OCI-LY1 (cell line): Measurements from ENCODE around the gene ATP6V0B.
A peak's percentile ranks its signal among the peaks of the same experiment; 100 is the strongest.

Experiments
- H2AFZ ChIP-seq: fragments of 200-600 bp; sonication (generic), shearing (Covaris generic); 2 replicates; pipeline ENCODE4 v1.6.0; 2014; ENCODE audit warnings: antibody characterized with exemption, mild to moderate bottlenecking, low read length
- H3F3A ChIP-seq: fragments of 200-600 bp; sonication (generic), shearing (Covaris generic); 2 replicates; pipeline ENCODE4 v1.6.0; 2014; ENCODE audit warnings: mild to moderate bottlenecking, antibody characterized with exemption, low read length, moderate library complexity; ENCODE audit not compliant: insufficient read depth
- H3K27ac ChIP-seq: fragments of 200-600 bp; sonication (generic); 2 replicates; pipeline ENCODE4 v1.5.1; 2014; ENCODE audit warnings: low read length, mixed run types, mild to moderate bottlenecking, low read depth; ENCODE audit not compliant: poor library complexity, severe bottlenecking
- H3K27me3 ChIP-seq: fragments of 200-600 bp; sonication (generic); 2 replicates; pipeline ENCODE4 v1.6.0; 2014; ENCODE audit warnings: antibody characterized with exemption, mild to moderate bottlenecking, low read length, moderate library complexity; ENCODE audit not compliant: insufficient read depth
- H3K36me3 ChIP-seq: fragments of 200-600 bp; sonication (generic); 2 replicates; pipeline ENCODE4 v1.6.1; 2014; ENCODE audit warnings: mild to moderate bottlenecking, antibody characterized with exemption, low read length, moderate library complexity, mixed read lengths; ENCODE audit not compliant: insufficient read depth
- H3K4me1 ChIP-seq: fragments of 200-600 bp; sonication (generic); 2 replicates; pipeline ENCODE4 v1.5.1; 2014; ENCODE audit warnings: mild to moderate bottlenecking, low read length, moderate library complexity; ENCODE audit not compliant: insufficient read depth, severe bottlenecking
- H3K4me2 ChIP-seq: fragments of 200-600 bp; sonication (generic), shearing (Covaris generic); 2 replicates; pipeline ENCODE4 v1.6.1; 2014; ENCODE audit warnings: low read length
- H3K4me3 ChIP-seq: fragments of 200-600 bp; sonication (generic); 2 replicates; pipeline ENCODE4 v1.5.1; 2014; ENCODE audit warnings: low read length, low read depth, mild to moderate bottlenecking, mixed read lengths; ENCODE audit not compliant: poor library complexity, severe bottlenecking
- H3K79me2 ChIP-seq: fragments of 200-600 bp; shearing (Covaris generic); 2 replicates; pipeline ENCODE4 v1.6.1; 2016; ENCODE audit warnings: mixed run types, low read length, mixed read lengths; ENCODE audit not compliant: insufficient read depth
- H3K9ac ChIP-seq: fragments of 200-600 bp; sonication (generic), shearing (Covaris generic); 2 replicates; pipeline ENCODE4 v1.6.1; 2014; ENCODE audit warnings: mild to moderate bottlenecking, low read length, mixed read lengths
- H3K9me2 ChIP-seq: fragments of 200-600 bp; sonication (generic), shearing (Covaris generic); 2 replicates; pipeline ENCODE4 v1.6.1; 2014; ENCODE audit warnings: low read depth, mild to moderate bottlenecking, low read length, mixed read lengths
- H3K9me3 ChIP-seq: fragments of 200-600 bp; shearing (Covaris generic); 2 replicates; pipeline ENCODE4 v1.6.1; 2014; ENCODE audit warnings: low read length, mixed read lengths
- H4K20me1 ChIP-seq: fragments of 200-600 bp; sonication (generic), shearing (Covaris generic); 2 replicates; pipeline ENCODE4 v1.6.0; 2016; ENCODE audit warnings: mild to moderate bottlenecking, low read length; ENCODE audit not compliant: insufficient read depth
- CTCF ChIP-seq: fragments of 200-600 bp; sonication (generic), shearing (Covaris generic); IDR thresholded peaks from 2 replicates; pipeline ENCODE4 v1.5.1; 2017; ENCODE audit warnings: mild to moderate bottlenecking, antibody characterized with exemption, low read length, moderate library complexity, mixed read lengths
- EZH2 ChIP-seq: fragments of 200-600 bp; sonication (generic), shearing (Covaris generic); IDR thresholded peaks from 2 replicates; pipeline ENCODE4 v1.8.0; 2017; ENCODE audit warnings: borderline replicate concordance, mixed run types, mild to moderate bottlenecking, antibody characterized with exemption, low read length, moderate library complexity, mixed read lengths

ATP6V0B gene

GRCh38 chr1:43978264-43978550 is 3.4 kb downstream of the ATP6V0B start:
- Histone ChIP-seq H3K4me3 (peak overlapping the region; percentile 54), H3K9ac (no peak overlapping the region; the same call in 1 of the 2 replicates), H4K20me1 (no peaks in the 10 kb centered on the region), H3K4me2 (peak overlapping the region; percentile 71; the same call in 1 of the 2 replicates), H3K27ac (no peak overlapping the region), H3F3A (peaks cover 4% of the 10 kb centered on the region; the same call in 1 of the 2 replicates), H3K79me2 (no peaks in the 10 kb centered on the region), H3K9me2 (no peaks in the 10 kb centered on the region), H3K4me1 (peaks cover 44% of the 10 kb centered on the region), H3K9me3 (no peaks in the 10 kb centered on the region), H3K27me3 (0 out of 2 replicates have a peak, but pooled peaks cover 8% of the 10 kb centered on the region), H2AFZ (no peak overlapping the region), H3K36me3 (peaks cover 39% of the 10 kb centered on the region)
- TF ChIP-seq EZH2 (no peak), CTCF (no peak)

- Histone ChIP-seq H3K4me1 (peaks cover 40% of the 10 kb centered on the region), H3K27ac (no peak within 1 kb of the TSS), H3F3A (peaks cover 4% of the 10 kb centered on the region; the same call in 1 of the 2 replicates), H3K27me3 (0 out of 2 replicates have a peak, but pooled peaks cover 8% of the 10 kb centered on the region), H3K79me2 (no peaks in the 10 kb centered on the region), H4K20me1 (no peaks in the 10 kb centered on the region), H3K9me2 (no peaks in the 10 kb centered on the region), H2AFZ (no peak within 1 kb of the TSS), H3K4me2 (peak within 1 kb of the TSS; percentile 71), H3K36me3 (peaks cover 34% of the 10 kb centered on the region), H3K9ac (peak within 1 kb of the TSS; percentile 60; the same call in 1 of the 2 replicates), H3K4me3 (peak within 1 kb of the TSS; percentile 56), H3K9me3 (no peaks in the 10 kb centered on the region)
- no peak for TF ChIP-seq EZH2
- no peak for TF ChIP-seq CTCF
Observed at GRCh38 chr1:43978551-43979260, 3.9 kb downstream of the ATP6V0B start, which contains the start of gene B4GALT2. TSS of gene B4GALT2 (plus strand) at chr1:43979210. CDS start at chr1:43981161, 1,951 bp downstream.

GRCh38 chr1:43979261-43979527 is 4.4 kb downstream of the ATP6V0B start:
- Histone ChIP-seq H3K4me2 (peak overlapping the region; percentile 52), H3K4me3 (peak overlapping the region; percentile 56), H3K27me3 (0 out of 2 replicates have a peak, but pooled peaks cover 8% of the 10 kb centered on the region), H3K79me2 (no peaks in the 10 kb centered on the region), H2AFZ (no peak overlapping the region), H3K4me1 (peaks cover 35% of the 10 kb centered on the region), H3K27ac (no peak overlapping the region), H3K9me2 (no peaks in the 10 kb centered on the region), H3K9ac (peak overlapping the region; percentile 37; the same call in 1 of the 2 replicates), H3K9me3 (no peaks in the 10 kb centered on the region), H3F3A (peaks cover 4% of the 10 kb centered on the region; the same call in 1 of the 2 replicates), H3K36me3 (peaks cover 31% of the 10 kb centered on the region), H4K20me1 (no peaks in the 10 kb centered on the region)
- TF ChIP-seq CTCF: no peak
- TF ChIP-seq EZH2: no peak
